SH-SY5Y (cell line): ENCODE data around the gene SEMA6B.

ENCODE experiments used
- GATA2 ChIP-seq: IDR thresholded peaks from 2 replicates; pipeline ENCODE4 v1.6.1; 2011; ENCODE audit warnings: mild to moderate bottlenecking, low read depth, low read length
- GATA3 ChIP-seq: IDR thresholded peaks from 2 replicates; pipeline ENCODE4 v1.6.1; 2011; ENCODE audit warnings: low read depth, mild to moderate bottlenecking, low read length, moderate library complexity

DNA sequence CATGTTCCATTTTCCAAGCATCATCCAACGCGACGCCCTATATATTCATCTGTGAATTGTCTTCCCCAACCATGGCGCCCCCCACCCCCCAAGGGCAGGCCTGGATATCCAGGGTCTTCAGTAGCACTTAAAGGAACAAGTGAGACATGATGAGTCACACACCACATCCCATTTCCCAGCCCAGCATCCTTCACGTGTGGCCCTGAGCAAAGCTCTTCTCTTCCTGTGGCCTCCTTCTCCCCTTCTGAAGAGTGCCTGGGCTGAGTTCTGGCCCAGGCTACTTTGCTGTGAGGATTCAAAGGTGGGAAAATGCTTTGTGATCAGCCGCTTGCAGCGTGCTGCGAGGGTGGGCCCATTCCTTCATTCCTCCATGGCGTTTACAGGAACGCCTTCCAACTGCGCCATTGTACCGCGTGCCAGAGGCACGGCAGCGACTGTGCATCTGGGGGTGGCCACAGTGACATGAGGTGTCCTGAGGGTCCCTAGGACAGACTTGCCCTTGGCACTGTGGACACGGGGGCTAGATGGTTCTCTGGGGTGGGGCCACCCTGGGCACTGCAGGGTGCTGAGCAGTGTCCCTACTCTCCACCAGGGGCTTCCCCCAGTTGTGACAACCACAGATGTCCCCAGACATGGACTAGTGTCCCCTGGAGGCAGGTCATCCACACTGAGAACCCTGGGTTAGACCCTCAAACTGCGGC lies 52.9 kb downstream of the SEMA6B start:
- TF ChIP-seq GATA2 (no peak), GATA3 (no peak)
